EH (cell line): ENCODE measurements around the gene PKP2.

Experiments
- DNase-seq: peaks from one replicate; pipeline ENCODE4 v3.0.0-alpha.2; 2015; ENCODE audit warnings: low read depth

Gene PKP2

DNA sequence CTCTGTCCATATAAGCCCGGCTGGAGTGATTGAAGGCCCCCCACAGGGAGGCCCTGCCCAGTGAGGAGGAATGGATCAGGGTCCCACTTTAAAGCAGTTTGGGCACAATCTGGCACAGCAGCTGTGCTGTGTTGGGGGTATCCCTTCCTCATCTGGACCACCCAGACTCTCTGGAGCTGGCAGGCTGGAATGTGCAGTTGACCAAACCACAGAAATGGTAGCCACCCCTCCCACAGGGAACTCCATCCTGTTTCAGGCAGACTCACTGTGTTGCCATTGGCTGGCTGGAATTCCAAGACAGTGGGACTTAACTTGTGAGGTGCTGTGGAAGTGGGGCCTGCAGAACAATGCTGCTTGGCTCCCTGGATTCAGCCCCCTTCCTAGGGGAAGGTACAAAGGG lies 87.4 kb downstream of the PKP2 start:
- DNase-seq: no peak

DNA sequence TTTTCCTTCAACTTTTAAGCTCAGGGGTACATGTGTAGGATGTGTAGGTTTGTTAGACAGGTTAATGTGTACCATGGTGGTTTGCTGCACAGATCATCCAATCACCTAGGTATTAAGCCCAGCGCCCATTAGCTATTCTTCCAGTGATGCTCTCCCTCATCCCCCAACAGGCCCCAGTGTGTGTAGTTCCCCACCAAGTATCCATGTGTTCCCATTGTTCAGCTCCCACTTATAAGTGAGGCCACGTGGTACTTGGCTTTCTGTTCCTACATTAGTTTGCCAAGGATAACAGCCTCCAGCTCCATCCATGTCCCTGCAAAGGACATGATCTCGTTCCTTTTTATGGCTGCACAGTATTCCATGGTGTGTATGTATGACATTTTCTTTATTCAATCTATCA lies 92.3 kb downstream of the PKP2 start:
- DNase-seq: no peak

- DNase-seq: no peak
These were observed 95.2 kb downstream of the PKP2 start for GRCh38 chr12:32801269-32801980.

DNA sequence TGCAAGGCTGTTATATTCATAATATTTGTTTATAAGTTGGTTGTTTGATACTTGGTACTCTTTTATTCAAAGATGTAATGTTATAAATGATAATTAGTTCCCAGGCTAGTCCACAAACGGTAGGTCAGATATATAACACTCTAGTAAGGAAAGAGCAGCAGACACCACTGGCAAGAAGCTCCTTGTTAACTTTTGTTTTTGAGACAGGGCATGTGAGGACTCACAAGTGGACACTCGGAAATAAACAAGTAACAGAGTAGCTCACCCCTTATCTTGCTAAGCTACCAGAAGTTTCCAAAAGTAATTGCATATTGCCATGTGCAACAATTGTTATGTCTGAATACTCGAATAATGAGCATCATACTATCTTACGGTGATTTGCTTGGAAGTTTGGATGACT lies 102.3 kb downstream of the PKP2 start:
- DNase-seq: no peak

DNA sequence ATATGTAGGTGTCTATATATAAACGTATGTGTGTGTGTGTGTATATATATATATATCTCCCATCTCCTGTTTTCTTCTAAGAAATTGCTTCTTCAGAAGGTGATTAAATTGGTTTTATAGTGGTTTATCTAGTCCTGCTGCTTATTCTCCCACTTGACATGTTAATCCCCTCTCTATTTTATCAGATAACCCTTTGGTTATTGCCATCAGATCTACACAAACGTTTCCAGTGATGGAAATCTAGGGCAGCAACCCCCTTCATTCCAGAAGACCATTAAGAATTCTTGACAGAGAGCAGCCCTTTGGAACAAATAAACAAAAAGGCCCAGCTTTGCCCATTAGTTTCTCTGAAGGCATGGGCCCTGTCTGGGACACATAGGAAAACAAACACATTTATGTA lies 106.7 kb downstream of the PKP2 start:
- DNase-seq: no peak

DNA sequence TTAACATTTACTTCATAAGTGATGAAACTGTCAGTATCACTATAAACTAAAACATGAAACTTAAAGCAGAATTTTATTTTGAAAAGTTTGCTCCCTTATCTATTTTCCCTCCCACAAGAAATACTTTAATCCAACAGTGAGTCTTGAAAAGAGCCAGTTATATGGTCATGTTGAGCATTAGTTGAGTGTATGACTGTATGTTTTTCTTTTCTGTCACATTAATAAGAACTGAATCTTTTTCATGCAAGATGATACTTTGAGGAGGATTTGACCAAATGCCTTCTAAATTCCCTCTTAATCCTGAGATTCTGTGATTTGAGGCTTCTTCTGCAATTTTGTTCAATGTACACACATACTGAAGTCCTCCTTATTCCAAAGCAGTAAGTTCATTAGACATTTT lies 107.1 kb downstream of the PKP2 start:
- no peak for DNase-seq

DNA sequence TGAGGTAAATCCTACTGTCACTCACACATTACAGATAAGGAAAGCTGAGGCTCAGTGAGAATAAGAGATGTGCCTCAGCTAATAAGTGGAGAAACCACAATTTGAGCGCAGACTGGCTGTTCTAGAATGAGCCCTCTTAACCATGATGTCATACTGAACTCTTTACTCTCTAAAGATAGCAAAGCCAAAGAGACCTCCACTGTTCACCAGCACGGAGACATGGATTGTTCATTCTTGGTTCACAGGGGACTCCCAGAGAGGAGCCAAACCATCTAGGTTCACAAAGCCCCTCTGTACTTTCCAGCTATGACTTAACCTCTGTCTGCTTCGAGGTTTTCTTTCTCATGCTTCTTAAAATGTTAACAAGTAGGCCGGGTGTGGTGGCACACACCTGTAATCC lies 108.2 kb downstream of the PKP2 start:
- DNase-seq: no peak

GRCh38 chr12:32785557-32785956 lies 111.0 kb downstream of the PKP2 start:
- DNase-seq: no peak

DNA sequence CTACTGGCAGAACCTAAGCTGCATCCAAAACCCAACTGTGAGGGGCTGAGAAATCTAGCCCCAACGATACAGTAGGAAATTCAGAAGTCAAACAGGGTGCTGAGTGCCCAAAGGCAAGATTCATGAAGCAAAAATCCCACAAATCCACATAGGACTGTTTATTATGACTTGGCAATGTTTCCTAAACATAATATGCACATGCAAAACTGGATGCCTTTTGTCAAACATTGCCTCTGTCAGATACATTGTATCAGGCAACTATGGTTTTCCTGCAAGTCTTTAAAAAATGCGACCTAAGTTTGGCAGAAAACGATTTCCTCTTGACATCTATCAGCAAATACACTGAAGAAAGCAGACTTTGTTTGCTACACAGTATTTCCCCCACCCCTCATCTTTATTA lies 113.5 kb downstream of the PKP2 start:
- no peak for DNase-seq

DNA sequence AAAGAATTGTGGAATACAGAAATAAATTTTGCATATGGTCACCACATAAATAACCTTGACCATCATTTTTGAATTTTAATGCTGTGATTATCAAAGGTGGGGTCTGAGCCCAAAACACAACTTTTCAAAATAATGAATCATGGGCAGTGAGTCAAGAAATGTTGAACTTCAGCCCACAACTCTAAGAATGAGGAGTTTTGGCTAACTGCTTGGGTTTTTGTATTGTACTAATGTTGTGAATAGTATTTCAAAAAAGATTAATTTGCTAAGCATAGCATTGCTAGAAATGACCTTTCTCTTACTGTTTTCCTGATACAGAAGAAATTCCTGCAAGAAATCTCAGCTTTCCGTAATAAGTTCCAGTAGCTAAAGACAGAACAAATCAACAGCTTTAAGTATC lies 116.5 kb downstream of the PKP2 start:
- DNase-seq: no peak

- DNase-seq: no peak
These were observed 118.8 kb downstream of the PKP2 start for GRCh38 chr12:32777691-32778175.

- no peak for DNase-seq
These were observed 119.4 kb downstream of the PKP2 start for GRCh38 chr12:32777159-32777558.

DNA sequence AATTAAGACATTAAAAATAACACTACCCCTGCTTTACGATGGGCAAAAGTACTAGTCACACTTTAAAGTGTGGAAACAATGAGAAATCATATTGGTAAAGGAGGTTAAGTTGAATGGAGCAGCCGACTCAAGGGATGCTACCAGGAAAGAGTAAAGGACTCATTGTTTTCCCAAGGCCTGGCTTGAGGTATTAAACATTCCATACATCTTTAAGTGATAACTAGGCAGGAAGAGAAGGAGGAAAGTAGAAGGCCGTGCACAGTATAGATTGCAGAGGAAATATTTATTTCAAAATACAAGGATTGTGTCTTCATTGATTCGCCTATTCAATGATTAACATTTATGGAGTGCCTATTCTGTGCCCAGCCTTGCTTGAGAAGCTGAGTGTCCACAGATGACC lies 120.3 kb downstream of the PKP2 start:
- DNase-seq: no peak

DNA sequence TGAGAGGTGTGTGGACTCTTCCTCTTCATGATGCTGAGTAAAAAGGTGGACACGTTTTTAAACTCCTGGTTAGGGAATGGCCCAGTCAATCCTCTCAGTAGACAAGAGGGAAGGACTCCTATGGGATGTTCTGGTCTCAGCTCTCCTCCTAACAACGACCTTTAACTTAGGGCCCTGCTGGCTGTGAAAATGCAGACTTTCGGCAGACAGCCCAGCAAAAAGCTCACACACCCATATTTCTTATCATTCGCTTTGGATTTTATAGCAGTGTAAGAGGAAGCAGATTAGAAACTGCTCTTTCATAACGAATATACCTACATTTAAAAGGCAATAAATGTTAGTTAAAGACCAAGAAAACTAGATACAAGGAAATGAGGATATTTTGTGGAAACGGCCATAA lies 122.9 kb downstream of the PKP2 start:
- DNase-seq: no peak

GRCh38 chr12:32770141-32770540 lies 126.4 kb downstream of the PKP2 start:
- DNase-seq: no peak

DNA sequence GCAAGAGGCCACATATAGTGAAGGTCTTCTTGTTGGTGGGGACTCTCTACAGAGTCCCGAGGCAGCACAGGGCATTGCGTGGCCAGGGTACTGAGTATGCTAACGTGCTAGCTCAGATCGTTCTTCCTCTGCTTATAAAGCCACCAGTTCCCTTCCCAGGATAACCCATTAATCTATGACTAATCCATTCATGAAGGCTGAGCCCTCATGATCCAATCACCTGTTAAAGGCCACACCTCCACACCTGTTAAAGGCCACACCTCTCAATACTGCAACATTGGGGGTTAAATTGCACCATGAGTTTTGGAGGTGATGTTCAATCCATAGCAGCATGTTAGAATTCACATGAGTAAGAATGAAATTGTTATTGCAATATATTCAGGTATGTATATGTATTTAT lies 128.1 kb downstream of the PKP2 start:
- no peak for DNase-seq

GRCh38 chr12:32765906-32766305 lies 130.7 kb downstream of the PKP2 start:
- DNase-seq: peak; percentile 2

DNA sequence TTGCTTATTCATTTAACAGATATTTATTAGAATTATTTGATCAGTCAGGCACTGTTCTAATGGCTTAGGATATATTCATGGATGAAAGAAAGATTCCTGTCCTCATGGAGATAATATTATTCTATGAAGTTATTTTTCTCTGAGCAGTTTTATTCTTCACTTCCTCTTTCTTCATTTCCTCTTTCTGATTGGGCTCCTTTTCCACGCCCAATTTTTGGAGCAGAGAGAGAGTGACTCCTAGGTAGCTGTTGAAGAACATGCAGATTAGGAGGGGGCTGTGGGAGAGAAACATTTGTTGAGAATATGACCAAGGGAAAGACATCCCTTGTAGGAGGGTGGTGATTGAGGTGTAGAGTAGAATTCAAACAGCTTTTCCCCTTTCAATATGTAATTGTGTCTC lies 134.9 kb downstream of the PKP2 start:
- no peak for DNase-seq

GRCh38 chr12:32757157-32757556 lies 139.4 kb downstream of the PKP2 start:
- DNase-seq: no peak

DNA sequence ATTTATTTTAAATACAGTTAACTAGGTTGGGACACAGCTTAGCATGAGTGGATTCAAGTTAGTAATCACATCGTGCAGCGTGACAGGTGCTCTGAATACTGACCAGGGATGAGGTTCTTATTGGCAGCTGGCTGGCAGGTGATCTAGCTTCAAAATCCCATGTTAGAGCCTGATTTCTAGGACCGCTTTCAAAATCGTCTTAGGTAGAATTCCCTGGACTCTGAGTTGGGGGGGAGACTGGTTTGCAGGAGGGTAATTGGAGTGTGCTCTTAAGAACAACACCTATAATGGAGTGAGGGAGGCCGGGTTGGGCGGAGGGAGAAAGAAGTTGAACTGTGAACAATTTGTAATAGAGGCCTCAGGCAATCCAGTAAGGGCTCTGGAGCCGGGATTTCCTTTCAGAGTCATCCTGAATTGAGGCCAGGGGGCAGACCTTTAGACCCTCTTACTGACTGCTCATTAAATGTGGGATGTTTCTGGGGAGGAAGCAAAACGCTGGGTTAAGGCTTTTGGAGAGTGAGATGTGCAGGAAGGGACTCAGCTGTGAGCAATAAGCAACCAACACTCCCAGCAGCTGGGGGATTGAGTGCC lies 140.0 kb downstream of the PKP2 start:
- peak; percentile 17 for DNase-seq

DNA sequence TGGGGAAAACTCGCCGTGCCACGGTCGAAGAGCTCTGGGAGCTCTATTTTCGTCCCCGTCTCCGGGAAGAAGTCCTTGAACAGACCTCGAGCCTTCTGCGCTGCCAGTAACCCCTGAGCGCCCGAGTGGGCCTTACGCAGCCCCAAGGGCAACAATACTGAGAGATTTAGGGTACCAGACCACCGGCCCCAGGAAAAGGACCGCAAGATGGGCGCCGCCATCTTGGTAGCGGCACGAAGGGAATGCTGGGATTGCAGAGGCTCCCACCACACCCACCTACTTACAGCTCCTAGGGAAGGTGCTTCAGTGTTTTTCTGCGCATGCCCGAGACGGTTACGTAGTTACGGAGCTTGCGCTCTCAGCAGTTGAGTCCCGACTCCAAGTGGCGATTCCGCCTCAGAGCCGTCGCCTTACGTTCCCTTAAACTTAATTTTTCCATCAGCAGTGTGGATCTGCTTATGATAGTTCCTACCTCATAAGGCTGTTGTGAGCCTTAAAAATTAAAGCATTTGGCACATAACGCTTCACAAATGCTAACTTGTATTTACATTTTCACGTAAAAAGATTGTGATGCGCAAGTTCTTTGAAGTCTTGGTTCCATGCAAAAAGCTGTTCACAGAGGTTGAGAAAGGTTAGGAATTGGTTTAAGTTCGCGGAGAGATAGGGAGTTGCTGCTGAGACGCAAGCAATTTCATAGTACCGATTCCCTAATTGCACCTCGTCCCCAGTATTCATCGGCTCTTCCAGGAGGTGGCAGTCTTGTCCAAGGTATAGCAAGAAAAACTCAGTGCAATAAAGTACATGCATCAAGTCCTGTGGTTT lies 140.7 kb downstream of the PKP2 start, which contains the start of gene YARS2:
Gene YARS2 (minus strand): TSS at position 244 of the 822 bp plus-strand sequence. CDS start 23 bp downstream, at position 221.
- peak; percentile 99 for DNase-seq

GRCh38 chr12:32755051-32755653 lies 141.4 kb downstream of the PKP2 start:
- DNase-seq: peak; percentile 82

GRCh38 chr12:32754111-32754510 lies 142.5 kb downstream of the PKP2 start:
- DNase-seq: peak; percentile 3
